ENCODE measurements around the gene CERS3.

CERS3 gene

DNA sequence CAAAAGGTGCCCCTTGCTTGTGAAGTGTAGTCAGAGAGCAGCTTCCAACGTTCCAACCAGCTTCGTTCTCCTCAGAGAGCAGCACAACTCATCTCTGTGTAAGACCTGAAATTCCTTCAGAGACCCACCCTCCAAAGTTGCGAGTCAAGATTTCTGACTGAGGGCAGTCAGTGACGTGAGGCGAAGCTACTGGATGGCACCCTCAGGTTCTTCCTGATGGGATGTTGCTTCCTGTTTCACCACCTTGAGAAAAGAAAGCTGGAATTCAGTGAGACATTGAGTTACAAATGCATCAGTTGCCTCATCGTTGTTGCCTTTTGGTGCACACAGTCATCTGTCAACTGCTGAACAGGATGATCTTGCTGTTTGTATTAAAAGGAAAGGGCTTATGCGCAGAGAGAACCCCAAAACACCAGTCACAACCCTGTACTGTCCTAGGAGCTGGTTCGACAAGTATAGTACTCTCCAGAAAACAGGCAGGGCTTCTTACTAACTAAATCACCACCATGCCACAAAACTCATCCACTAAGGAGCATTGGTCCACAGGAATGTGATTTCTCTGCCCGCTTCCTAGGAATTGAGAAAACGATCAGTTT is at the start of gene CERS3:
TSS of gene CERS3 (minus strand) at position 118 of the 596 bp plus-strand sequence. CDS start 27,101 bp downstream, outside the sequence.
- TF ChIP-seq, protein P1, sequence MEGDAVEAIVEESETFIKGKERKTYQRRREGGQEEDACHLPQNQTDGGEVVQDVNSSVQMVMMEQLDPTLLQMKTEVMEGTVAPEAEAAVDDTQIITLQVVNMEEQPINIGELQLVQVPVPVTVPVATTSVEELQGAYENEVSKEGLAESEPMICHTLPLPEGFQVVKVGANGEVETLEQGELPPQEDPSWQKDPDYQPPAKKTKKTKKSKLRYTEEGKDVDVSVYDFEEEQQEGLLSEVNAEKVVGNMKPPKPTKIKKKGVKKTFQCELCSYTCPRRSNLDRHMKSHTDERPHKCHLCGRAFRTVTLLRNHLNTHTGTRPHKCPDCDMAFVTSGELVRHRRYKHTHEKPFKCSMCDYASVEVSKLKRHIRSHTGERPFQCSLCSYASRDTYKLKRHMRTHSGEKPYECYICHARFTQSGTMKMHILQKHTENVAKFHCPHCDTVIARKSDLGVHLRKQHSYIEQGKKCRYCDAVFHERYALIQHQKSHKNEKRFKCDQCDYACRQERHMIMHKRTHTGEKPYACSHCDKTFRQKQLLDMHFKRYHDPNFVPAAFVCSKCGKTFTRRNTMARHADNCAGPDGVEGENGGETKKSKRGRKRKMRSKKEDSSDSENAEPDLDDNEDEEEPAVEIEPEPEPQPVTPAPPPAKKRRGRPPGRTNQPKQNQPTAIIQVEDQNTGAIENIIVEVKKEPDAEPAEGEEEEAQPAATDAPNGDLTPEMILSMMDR (IDR thresholded peaks at IDR 0.05; ENCODE audit: control extremely low read depth, extremely low read depth, low read depth, missing control alignments): no peak
- CTCF ChIA-PET: interaction anchor here (1.0 kb wide), 1 partner anchor 55 kb away, joined by 3 read pairs; no protein-coding TSS in a partner anchor
- POLR2A ChIA-PET: no interaction called here
- no peak for DNase-seq (ENCODE audit: extremely low spot score)

DNA sequence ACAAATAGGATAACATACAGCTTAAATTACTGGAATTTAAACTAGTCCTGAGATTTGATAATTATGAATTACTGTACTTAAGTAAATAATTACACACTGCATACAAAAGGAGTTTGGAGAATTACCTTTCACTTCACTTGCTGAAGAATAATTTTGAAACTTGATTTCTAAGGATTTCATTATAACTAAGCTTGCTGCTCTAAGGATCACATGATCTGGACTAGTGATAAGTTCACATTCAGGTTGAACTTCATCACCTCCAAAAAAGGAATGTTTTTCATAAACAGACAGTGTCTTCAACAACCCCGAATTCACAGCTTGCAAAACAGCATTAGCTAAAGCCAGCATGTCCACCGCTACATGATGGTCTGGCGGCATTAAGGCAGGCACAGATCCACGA is 44.8 kb upstream of the CERS3 start:
- POLR2A ChIA-PET: interaction anchor here (0.5 kb wide), 1 partner anchor 188 kb away, joined by 3 read pairs; no protein-coding TSS in a partner anchor
- TF ChIP-seq, protein P1 (IDR thresholded peaks at IDR 0.05; ENCODE audit: control extremely low read depth, extremely low read depth, low read depth, missing control alignments): no peak
- no peak for DNase-seq (ENCODE audit: extremely low spot score)
- CTCF ChIA-PET: interaction anchor here (0.9 to 3.4 kb wide), 5 partner anchors 9 to 224 kb away, joined by 3 to 19 read pairs (median 7); no protein-coding TSS in a partner anchor

DNA sequence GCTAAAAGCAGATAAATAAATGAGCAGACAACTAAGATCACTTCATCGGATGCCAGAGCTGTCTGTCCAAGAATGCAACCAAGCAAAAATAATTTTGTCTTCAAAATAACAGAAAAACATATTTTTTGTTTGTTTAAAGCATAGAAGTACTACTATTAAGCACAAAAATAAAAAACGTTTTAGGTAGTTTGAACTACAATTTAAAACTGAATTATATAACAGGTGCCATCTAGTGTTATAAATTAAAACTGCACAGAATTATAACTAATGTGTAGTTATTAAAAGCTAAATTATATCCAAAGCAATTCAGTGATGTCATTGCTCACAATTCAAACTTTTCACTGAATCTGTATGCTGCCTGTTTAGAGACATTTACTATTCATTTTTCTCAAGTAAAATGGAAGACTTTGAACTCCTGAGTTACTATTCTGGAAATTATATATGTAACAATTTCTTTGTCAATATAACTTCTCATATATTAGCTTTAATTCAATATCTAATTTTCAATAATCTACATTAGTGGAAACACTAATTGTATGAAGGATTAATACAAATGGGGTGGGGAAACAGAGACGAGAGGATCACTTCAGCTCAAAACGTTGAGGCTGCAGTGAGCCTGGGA is 43.7 kb upstream of the CERS3 start:
- DNase-seq (ENCODE audit: extremely low spot score): no peak
- TF ChIP-seq, protein P1 (IDR thresholded peaks at IDR 0.05; ENCODE audit: control extremely low read depth, extremely low read depth, low read depth, missing control alignments): peak; percentile 16
- ChIA-PET POLR2A (no interaction called here), CTCF (interaction anchor here (0.9 to 3.4 kb wide), 6 partner anchors 8 to 223 kb away, joined by 3 to 19 read pairs (median 6); no protein-coding TSS in a partner anchor)

DNA sequence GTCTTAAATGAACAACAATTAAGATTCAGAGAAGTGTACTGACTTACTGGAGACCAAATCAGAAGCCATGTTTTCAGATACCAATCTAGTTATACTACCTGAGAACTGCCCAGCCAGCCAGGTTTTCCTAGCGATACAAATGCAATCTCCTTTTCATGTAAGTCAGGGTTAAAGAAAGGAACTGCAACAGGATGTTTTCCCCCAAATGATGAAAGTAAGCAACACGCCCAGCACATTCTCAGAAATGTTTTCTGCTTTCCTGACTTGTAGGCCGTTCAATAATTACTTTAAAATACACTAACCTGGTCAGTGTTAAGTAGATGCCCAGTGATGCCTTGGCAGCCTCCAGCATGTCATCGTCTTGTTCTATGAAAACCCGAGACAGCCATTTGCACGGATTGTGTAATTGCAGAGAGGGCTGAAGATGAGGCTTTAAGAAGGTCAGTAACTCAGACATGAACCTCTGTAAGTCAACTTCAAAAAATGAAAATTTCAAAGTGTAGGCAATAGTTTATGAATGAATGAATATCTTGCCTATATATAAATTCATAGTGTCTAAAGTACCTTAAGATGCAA is 42.9 kb upstream of the CERS3 start:
- TF ChIP-seq, protein P1 (IDR thresholded peaks at IDR 0.05; ENCODE audit: control extremely low read depth, extremely low read depth, low read depth, missing control alignments): no peak
- POLR2A ChIA-PET: no interaction called here
- CTCF ChIA-PET: interaction anchor here (1.1 to 3.4 kb wide), 4 partner anchors 7 to 222 kb away, joined by 3 to 19 read pairs (median 10); no protein-coding TSS in a partner anchor
- no peak for DNase-seq (ENCODE audit: extremely low spot score)

DNA sequence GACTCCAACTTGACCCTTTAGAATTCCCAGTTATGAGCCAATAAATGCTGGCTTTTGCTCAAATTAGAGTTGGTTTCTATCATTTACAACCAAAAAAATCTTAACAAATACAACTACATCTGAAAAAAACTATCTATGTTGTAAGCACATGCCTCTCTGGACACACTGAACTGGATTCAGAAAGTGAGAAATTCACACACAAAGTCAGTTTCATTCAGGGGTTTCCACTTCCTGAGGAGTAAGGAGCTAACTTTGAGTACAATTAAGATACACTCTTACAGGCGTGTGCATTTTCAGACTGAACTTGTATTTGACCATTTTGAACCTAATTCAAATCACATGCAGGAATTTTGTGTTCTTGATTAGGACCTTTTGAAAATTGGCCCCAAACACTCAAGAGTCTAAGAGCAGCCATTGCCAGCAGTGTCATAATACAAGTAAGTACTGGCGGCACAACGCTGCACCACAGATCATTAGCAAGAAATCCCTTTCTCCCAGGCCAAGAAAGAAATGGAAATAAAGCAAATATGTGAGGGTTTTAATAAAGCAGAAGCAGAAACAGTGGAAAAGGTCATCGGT is 42.1 kb upstream of the CERS3 start:
- POLR2A ChIA-PET: no interaction called here
- CTCF ChIA-PET: interaction anchor here (0.7 to 2.6 kb wide), 2 partner anchors 220 to 226 kb away, joined by 3 to 10 read pairs; no protein-coding TSS in a partner anchor
- no peak for DNase-seq (ENCODE audit: extremely low spot score)
- TF ChIP-seq, protein P1 (IDR thresholded peaks at IDR 0.05; ENCODE audit: control extremely low read depth, extremely low read depth, low read depth, missing control alignments): no peak

DNA sequence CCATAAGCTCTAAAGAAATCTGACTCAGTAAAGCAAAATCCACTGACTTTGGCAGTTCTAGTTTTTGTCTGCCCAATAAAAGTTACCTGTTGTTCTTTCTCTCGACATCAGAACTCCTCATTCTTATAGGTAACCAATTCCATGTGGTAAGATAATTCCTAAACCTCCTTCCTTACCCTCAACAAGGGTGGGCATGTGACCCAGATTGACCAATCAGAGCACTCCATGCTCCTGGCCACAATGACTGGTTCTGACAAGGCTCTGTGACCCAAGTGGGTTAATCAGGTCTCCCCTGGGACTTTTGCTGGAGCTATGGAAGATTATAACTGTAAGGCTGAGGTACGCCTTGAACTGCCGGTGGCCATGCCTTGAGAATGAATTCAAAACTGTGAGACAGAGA is 41.5 kb upstream of the CERS3 start:
- TF ChIP-seq, protein P1 (IDR thresholded peaks at IDR 0.05; ENCODE audit: control extremely low read depth, extremely low read depth, low read depth, missing control alignments): no peak
- CTCF ChIA-PET: interaction anchor here (2.6 kb wide), 1 partner anchor 220 kb away, joined by 10 read pairs; no protein-coding TSS in a partner anchor
- POLR2A ChIA-PET: no interaction called here
- DNase-seq (ENCODE audit: extremely low spot score): no peak
